Muscle layer of colon (tissue), 2 donors: ENCODE results near the gene TUBA4B.

ENCODE experiments used
- H3K27ac ChIP-seq: one replicate; pipeline ENCODE4 v1.7.0; 2013; ENCODE audit warnings: low read depth, mild to moderate bottlenecking, low read length, moderate library complexity
- H3K27me3 ChIP-seq, 2 donors: one replicate each; pipeline ENCODE4 v1.7.0; 2013; ENCODE audit warnings: low read length in 2 of 2, mild to moderate bottlenecking in 2 of 2; ENCODE audit not compliant: insufficient read depth in 2 of 2, control insufficient read depth in 1 of 2
- H3K36me3 ChIP-seq: one replicate; pipeline ENCODE4 v1.7.0; 2013; ENCODE audit warnings: mild to moderate bottlenecking, low read length; ENCODE audit not compliant: insufficient read depth
- H3K4me1 ChIP-seq: one replicate; pipeline ENCODE4 v1.7.0; 2013; ENCODE audit warnings: mild to moderate bottlenecking, low read length; ENCODE audit not compliant: insufficient read depth
- H3K4me3 ChIP-seq, 2 donors: one replicate each; pipeline ENCODE4 v1.7.0; 2013; ENCODE audit warnings: low read length in 2 of 2, low read depth in 1 of 2, mild to moderate bottlenecking in 1 of 2, moderate library complexity in 1 of 2
- H3K9ac ChIP-seq: one replicate; pipeline ENCODE4 v1.7.0; 2013; ENCODE audit warnings: low read length
- H3K9me3 ChIP-seq: one replicate; pipeline ENCODE4 v1.7.0; 2013; ENCODE audit warnings: mild to moderate bottlenecking, low read length
- donor health status: abdominal sarcoma.
- donor health status: Adenocarcinoma of cecum.

TUBA4B gene

DNA sequence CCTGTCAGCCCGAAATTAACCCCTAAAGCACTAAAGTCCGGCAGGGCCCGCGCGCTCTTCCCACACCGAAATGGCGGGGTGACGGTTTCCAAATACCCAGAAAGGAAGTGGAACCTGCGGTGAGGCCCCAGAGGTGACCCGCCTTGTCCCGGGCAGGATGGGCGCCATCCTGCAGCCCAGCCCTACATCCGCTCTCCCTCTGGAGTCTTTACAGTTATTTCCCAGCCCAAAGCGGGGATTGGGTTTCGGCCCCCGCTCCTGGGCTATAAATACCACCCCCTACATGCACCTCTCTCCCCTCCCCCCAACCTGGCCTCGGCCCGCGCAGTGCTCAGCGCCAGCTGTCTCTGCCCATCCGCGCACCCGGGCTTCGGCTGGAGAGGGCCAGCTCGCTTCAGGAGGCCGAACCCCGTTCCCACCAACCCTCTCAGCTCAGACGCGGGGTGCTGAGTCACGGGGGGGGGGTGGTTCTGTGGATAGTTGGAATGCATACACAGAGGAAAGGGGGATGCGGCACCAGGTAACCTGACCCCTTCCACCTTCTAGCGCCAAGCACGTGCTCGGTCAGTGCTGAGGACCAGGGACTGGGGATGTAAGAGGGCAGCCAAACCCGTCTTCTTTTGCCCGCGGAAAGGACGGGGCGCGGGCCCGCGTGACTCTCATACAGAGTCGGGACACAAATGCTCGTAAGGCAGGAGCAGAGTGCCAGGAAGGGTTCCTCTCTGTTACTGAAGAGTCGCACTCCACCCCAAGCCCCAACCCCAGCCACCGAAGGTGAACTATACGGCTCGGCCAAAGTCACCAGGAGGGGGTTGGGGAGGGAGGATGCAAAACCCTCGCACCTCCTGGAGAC lies at the start of gene TUBA4B:
Gene TUBA4B, plus strand, starts transcription at position 344 of the 853 bp plus-strand sequence. Its CDS starts 165 bp downstream, at position 509.
- Histone ChIP-seq H3K27me3 (no peaks in the 10 kb centered on the region), H3K36me3 (peaks cover 14% of the 10 kb centered on the region), H3K9me3 (no peaks in the 10 kb centered on the region), H3K9ac (peak within 1 kb of the TSS; percentile 57), H3K27ac (peak within 1 kb of the TSS; percentile 75), H3K4me3 (peak within 1 kb of the TSS; percentile 78 to 82), H3K4me1 (peaks cover 43% of the 10 kb centered on the region)

DNA sequence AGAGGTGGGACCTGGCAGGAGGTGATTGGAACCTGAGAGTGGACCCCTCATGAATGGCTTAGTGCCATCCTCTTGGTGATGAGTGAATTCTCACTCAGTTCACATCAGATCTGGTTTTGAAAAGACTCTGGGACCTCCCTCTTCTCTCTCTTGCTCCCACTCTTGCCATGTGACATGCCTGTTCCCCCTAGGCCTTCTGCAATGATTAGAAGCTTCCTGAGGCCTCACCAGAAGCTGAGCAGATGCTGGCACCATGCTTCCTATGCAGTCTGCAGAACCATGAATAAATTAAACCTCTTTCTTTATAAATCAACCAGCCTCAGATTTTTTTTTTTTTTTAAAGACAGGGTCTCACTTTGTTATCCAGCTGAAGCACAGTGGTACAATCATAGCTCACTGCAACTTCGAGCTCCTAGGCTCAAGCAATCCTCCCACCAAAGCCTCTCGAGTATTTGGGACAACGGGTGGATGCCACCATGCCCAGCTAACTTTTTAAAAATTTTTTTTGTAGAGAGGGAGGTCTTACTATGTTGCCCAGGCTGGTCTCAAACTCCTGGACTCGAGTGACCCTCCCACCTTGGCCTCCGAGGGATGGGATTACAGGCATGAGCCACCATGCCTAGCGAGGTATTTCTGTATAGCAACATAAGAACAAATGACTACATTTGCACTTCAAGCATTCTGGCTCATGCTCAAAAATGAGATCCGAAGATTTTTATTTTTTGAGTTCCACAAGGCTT lies 48.4 kb upstream of the TUBA4B start:
- peaks cover 20% of the 10 kb centered on the region for H3K4me1 ChIP-seq
- peaks cover 17% of the 10 kb centered on the region for H3K36me3 ChIP-seq
- H3K9me3 ChIP-seq: no peaks in the 10 kb centered on the region
- no peak overlapping the region for H3K4me3 ChIP-seq
- H3K27ac ChIP-seq: no peak overlapping the region
- H3K27me3 ChIP-seq: no peaks in the 10 kb centered on the region
- no peak overlapping the region for H3K9ac ChIP-seq

DNA sequence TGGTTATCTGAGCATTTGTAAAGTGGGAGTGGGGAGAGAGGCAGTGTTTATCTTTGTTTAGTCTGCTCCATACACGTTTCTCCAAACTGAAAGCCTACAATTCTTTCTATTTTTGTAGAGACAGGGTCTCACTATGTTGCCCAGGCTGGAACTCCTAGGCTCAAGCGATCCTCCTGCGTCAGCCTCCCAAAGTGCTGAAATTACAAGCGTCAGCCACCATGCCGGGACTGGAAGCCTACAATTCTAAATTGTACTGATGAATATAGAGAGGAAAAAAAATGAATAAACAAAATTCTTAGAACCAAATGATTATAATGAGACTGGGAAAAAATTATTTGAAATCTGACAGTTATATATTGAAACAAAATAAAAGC lies 47.9 kb upstream of the TUBA4B start:
- H3K9me3 ChIP-seq: no peaks in the 10 kb centered on the region
- H3K4me3 ChIP-seq: no peak overlapping the region
- no peak overlapping the region for H3K9ac ChIP-seq
- no peak overlapping the region for H3K27ac ChIP-seq
- peaks cover 20% of the 10 kb centered on the region for H3K4me1 ChIP-seq
- peaks cover 22% of the 10 kb centered on the region for H3K36me3 ChIP-seq
- no peaks in the 10 kb centered on the region for H3K27me3 ChIP-seq

DNA sequence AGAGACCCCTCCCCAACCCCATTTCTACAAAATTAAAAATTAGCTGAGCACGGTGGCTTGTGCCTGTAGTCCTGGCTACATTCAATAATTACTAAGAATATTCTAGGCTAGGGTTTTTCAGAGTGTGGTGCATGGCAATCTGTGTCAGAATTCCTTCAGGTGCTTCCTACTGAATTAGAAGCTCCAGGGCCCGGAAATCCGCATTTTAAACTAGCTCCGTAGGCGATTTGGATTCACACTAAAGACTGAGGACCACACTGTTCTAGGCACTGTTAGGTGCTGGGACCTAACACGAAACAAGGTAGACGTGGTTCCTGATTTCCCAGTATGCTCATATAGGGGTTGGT lies 47.1 kb upstream of the TUBA4B start:
- H3K4me3 ChIP-seq: peak overlapping the region; percentile 73 to 87
- peak overlapping the region; percentile 96 for H3K9ac ChIP-seq
- H3K36me3 ChIP-seq: peaks cover 30% of the 10 kb centered on the region

DNA sequence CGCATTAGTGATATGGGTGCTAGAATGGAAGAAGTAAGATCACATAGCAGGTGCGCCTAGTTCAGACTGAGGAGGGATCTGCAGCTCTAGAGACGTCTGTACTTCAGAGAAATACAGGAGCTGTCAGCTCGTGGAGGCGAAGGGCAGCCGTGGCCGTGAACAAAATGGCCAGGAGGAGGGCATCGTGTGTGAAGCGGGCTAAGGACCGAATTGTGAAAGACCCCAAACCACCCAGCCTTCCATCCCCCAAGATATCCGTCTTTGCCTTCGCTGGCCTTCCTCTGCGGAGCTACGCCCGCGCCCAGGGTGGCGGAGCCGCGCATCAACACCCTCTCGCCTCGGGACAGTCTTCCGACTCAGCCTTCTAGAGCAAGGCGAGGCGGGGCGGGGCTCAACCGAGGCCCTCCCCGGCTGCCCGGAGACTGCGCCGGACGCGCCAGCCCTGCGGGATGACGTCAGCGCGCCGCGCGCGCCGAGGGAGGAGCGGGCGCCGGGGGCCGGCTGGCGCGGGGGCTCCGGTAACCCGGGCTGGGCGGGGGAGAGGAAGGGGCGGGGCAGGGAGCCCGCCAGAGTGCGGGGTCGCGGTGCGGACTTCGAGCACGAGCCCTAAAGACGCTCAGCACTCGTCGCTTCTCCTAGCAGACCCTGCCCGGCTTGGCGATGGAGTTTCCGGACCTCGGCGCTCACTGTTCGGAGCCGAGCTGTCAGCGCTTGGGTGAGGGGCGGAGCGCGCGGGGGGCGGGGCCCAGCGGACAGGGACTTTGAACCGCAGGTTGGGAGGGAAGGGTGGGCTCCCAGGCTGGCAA lies 46.5 kb upstream of the TUBA4B start, which contains the start of gene ZFAND2B:
Gene ZFAND2B, plus strand, starts transcription at position 455 of the 806 bp plus-strand sequence. Its CDS starts 206 bp downstream, at position 661.
- Histone ChIP-seq H3K9me3 (no peaks in the 10 kb centered on the region), H3K9ac (peak within 1 kb of the TSS; percentile 96), H3K27ac (peak within 1 kb of the TSS; percentile 97), H3K4me1 (peaks cover 20% of the 10 kb centered on the region), H3K36me3 (peaks cover 31% of the 10 kb centered on the region), H3K4me3 (peak within 1 kb of the TSS; percentile 73 to 87), H3K27me3 (no peaks in the 10 kb centered on the region)

More for the DNA sequence above, 47.1 kb upstream of the TUBA4B start:
- Histone ChIP-seq H3K4me1 (peaks cover 20% of the 10 kb centered on the region), H3K27ac (peak overlapping the region; percentile 93), H3K9me3 (no peaks in the 10 kb centered on the region), H3K27me3 (no peaks in the 10 kb centered on the region)

DNA sequence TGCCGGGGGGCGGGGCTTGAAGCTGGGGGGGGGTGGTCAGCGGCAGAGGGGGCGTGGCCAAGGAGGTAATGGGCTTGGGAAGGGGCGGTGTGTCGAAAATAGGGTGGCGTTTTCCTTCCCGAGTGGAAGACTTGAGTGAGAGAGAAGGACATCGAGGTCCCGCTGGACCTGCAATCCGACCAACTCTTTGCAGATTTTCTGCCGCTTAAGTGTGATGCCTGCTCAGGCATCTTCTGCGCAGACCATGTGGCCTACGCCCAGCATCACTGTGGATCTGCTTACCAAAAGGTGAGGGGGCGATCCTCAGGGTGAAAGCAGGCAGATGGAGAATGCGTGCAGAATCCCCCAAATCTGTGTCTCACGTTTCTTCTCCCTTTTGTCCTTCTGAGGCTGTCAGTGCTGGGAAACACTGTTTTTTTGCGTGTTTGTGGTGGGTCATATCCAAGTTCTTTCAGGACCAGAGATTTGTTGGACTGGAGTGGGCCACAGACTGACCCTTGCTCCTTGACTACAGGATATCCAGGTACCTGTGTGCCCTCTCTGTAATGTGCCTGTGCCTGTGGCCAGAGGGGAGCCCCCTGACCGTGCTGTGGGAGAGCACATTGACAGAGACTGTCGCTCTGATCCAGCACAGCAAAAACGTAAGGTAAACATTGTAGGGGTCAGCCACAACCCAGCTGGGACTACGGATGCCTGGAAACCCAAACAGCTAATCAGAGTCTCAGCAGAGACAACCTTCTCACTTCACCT lies 45.7 kb upstream of the TUBA4B start:
- Histone ChIP-seq H3K9me3 (no peaks in the 10 kb centered on the region), H3K27me3 (no peaks in the 10 kb centered on the region), H3K4me1 (peaks cover 20% of the 10 kb centered on the region), H3K36me3 (peaks cover 31% of the 10 kb centered on the region), H3K9ac (peak overlapping the region; percentile 44), H3K27ac (peak overlapping the region; percentile 97), H3K4me3 (peak overlapping the region; percentile 73 to 87)

DNA sequence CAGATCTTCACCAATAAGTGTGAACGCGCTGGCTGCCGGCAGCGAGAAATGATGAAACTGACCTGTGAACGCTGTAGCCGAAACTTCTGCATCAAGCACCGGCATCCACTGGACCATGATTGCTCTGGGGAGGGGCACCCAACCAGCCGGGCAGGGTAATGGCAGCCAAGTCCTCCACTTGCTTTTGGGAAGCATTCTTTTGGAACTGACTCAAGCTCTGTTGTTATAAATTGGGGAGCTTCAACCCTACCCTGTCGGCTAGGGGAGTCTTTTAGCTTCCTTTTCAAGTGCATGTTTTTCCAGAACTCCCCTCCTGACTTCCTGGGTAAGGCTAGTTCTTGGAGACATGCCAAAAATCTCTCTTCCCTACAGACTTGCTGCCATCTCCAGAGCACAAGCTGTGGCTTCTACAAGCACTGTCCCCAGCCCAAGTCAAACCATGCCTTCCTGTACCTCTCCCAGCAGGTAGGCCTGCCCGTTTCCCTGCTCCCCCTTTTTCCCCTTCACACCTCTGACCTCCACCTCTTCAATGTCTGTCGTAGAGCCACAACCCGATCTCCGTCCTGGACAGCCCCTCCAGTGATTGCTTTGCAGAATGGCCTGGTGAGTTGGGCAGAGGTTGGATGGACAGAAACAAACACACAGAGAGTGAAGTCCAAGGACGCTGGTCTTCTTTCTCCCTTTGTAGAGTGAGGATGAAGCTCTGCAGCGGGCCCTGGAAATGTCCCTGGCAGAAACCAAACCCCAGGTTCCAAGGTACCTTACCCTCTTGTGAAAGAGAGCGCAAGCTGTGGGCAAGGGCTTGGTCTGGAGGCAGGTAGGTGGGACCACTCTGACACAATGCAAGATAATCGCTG lies 44.9 kb upstream of the TUBA4B start:
- Histone ChIP-seq H3K9me3 (no peaks in the 10 kb centered on the region), H3K4me3 (peak overlapping the region; percentile 4 to 87), H3K36me3 (peaks cover 36% of the 10 kb centered on the region), H3K4me1 (peaks cover 20% of the 10 kb centered on the region), H3K27ac (peak overlapping the region; percentile 97), H3K27me3 (no peaks in the 10 kb centered on the region), H3K9ac (peak overlapping the region; percentile 44)

DNA sequence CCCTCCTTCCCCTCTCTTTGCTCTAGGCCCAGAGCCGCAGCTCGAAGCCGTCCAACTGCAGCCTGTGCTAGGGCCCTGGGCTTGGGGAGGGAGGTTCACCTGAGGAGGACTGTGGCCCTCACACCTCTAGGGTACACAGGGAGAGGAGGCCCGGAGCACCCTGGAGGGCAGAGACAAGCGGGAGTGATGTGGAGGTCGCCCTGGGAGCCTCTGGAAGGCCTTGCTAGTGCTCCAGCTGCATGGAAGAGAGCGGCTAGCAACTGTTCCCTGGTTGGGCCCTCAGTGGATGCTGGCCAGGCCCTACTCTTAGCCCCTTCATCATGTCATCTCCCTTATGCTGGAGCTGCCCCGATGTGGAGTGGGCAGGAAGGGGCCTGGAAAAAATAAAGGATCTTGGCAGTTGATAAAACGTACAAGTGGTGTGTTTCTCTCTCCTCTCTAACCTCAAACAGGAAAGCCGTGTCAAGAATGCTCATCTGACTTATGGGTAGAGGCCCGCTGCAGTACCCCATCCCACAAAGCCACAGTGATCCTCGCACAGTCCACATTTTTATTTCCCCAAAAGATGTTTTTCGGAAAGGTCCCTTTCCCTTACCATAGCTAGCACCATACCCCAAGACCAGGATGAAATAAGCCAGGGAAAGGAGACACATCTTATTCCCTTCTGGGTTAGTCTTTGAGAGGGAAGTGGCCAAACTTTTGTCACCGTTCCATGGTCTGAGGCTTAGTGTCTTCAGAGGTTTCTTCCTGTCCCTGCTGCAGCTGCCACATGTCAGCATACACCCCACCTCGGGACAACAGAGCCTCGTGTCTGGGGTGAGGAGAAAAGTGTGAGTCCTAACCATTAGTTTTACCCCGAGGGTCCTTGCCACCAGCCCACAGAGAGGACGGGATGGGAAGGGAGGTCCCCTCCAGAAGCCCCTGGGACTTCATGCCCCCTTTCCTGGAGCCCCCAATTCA lies 43.5 kb upstream of the TUBA4B start:
- H3K4me1 ChIP-seq: peaks cover 20% of the 10 kb centered on the region
- H3K27ac ChIP-seq: no peak overlapping the region
- H3K4me3 ChIP-seq: no peak overlapping the region
- no peaks in the 10 kb centered on the region for H3K9me3 ChIP-seq
- H3K36me3 ChIP-seq: peaks cover 48% of the 10 kb centered on the region
- no peaks in the 10 kb centered on the region for H3K27me3 ChIP-seq
- no peak overlapping the region for H3K9ac ChIP-seq

DNA sequence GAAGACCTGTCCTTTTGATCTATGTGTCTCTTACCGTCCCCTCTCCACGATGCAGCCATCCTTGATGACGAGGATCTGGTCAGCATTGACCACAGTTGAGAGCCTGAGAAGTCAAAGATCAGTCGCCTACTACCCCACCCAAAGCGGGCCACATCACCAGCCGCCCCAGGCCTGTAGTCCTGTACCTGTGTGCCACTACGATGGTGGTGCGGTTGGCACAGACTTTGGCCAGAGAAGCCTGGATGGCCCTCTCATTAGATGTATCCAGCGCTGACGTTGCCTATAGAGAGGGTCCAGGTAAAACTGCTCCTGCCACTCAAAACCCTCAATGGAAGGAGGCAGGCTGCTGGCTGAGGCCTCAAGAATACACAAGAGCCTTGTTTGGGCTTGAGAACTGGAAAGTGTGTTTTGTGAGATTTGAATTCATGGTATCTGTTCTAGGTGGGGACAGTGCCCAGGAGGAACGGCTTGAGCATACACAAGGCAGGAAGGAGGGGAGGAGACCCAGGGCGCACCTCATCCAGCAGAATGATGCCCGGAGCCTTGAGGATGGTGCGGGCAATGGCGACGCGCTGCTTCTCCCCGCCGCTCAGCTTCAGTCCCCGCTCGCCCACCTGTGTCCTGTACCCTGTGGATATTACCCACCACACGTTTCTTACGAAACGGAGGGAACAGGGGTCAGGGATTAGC lies 42.7 kb upstream of the TUBA4B start:
- Histone ChIP-seq H3K36me3 (peaks cover 56% of the 10 kb centered on the region), H3K27ac (no peak overlapping the region), H3K9me3 (no peaks in the 10 kb centered on the region), H3K4me3 (no peak overlapping the region), H3K27me3 (no peaks in the 10 kb centered on the region), H3K4me1 (peaks cover 20% of the 10 kb centered on the region), H3K9ac (no peak overlapping the region)
